Astrocyte (in vitro differentiated cells and primary cell): ENCODE data around the gene GTF3A. TPM values are rescaled to one million over a fixed set of nuclear protein-coding genes. Genes with fewer than 3 reads are reported as not detected.

Experiments
- DNase-seq: peaks from one replicate; pipeline ENCODE4 v3.0.0-alpha.2; 2010; ENCODE audit warnings: low read depth
- FAIRE-seq: peaks from 2 replicates; lab custom pipeline; 2011; peaks lifted over from hg19 to GRCh38; lab: Jason Lieb, UNC
- H2AFZ ChIP-seq: 2 replicates; pipeline ENCODE4 v1.6.0; 2012; ENCODE audit warnings: low read depth, low read length, inconsistent platforms
- H3K27ac ChIP-seq: 2 replicates; pipeline ENCODE4 v1.5.1; 2011; ENCODE audit warnings: low read depth, low read length, inconsistent platforms
- H3K27me3 ChIP-seq: 2 replicates; pipeline ENCODE4 v1.6.0; 2011; ENCODE audit warnings: low read length, inconsistent platforms; ENCODE audit not compliant: insufficient read depth
- H3K36me3 ChIP-seq: 2 replicates; pipeline ENCODE4 v1.5.1; 2011; ENCODE audit warnings: low read length, inconsistent platforms; ENCODE audit not compliant: insufficient read depth
- H3K4me1 ChIP-seq: 2 replicates; pipeline ENCODE4 v1.5.1; 2011; ENCODE audit warnings: low read length, inconsistent platforms; ENCODE audit not compliant: insufficient read depth
- H3K4me2 ChIP-seq: 2 replicates; pipeline ENCODE4 v1.6.0; 2012; ENCODE audit warnings: low read length, inconsistent platforms
- H3K4me3 ChIP-seq: 2 replicates; pipeline ENCODE4 v1.5.1; 2011; ENCODE audit warnings: low read depth, mild to moderate bottlenecking, low read length, inconsistent platforms; ENCODE audit not compliant: insufficient read depth
- H3K79me2 ChIP-seq: 2 replicates; pipeline ENCODE4 v1.6.0; 2012; ENCODE audit warnings: mild to moderate bottlenecking, low read length, inconsistent platforms; ENCODE audit not compliant: insufficient read depth
- H3K9ac ChIP-seq: 2 replicates; pipeline ENCODE4 v1.6.0; 2012; ENCODE audit warnings: mild to moderate bottlenecking, low read length, inconsistent platforms
- H3K9me3 ChIP-seq: 2 replicates; pipeline ENCODE4 v1.5.1; 2012; ENCODE audit warnings: low read depth, mild to moderate bottlenecking, low read length, inconsistent platforms; ENCODE audit not compliant: insufficient read depth
- H4K20me1 ChIP-seq: 2 replicates; pipeline ENCODE4 v1.6.0; 2012; ENCODE audit warnings: low read length, inconsistent platforms; ENCODE audit not compliant: insufficient read depth
- H3K27ac Mint-ChIP-seq: one replicate; pipeline ENCODE4 v1.8.0; 2021; ENCODE audit warnings: mild to moderate bottlenecking, mixed read lengths; ENCODE audit not compliant: unreplicated experiment
- H3K27me3 Mint-ChIP-seq: one replicate; pipeline ENCODE4 v1.8.0; 2021; ENCODE audit warnings: low read depth, mixed read lengths; ENCODE audit not compliant: unreplicated experiment
- H3K36me3 Mint-ChIP-seq: one replicate; pipeline ENCODE4 v1.8.0; 2021; ENCODE audit warnings: low read depth, mixed read lengths; ENCODE audit not compliant: unreplicated experiment
- H3K4me1 Mint-ChIP-seq: one replicate; pipeline ENCODE4 v1.8.0; 2021; ENCODE audit warnings: low read depth, mixed read lengths; ENCODE audit not compliant: unreplicated experiment
- H3K4me3 Mint-ChIP-seq: one replicate; pipeline ENCODE4 v1.8.0; 2021; ENCODE audit warnings: mild to moderate bottlenecking, moderate library complexity, mixed read lengths; ENCODE audit not compliant: unreplicated experiment
- H3K9me3 Mint-ChIP-seq: one replicate; pipeline ENCODE4 v1.8.0; 2021; ENCODE audit warnings: mild to moderate bottlenecking, mixed read lengths; ENCODE audit not compliant: unreplicated experiment
- CTCF ChIP-seq: IDR thresholded peaks from 2 replicates; pipeline ENCODE4 v1.5.1; 2011; ENCODE audit warnings: low read depth, mild to moderate bottlenecking, inconsistent platforms, low read length, moderate library complexity; ENCODE audit not compliant: insufficient read depth
- EZH2 ChIP-seq: IDR thresholded peaks from 2 replicates; pipeline ENCODE4 v1.6.1; 2012; ENCODE audit warnings: mild to moderate bottlenecking, low read length, inconsistent platforms; ENCODE audit not compliant: insufficient read depth
- total RNA-seq: library from RNA; stranded (reverse); gene quantifications from 2 replicates; pipeline ENCODE4 v1.2.1, GENCODE V29; 2021

GTF3A gene
- total RNA-seq, 1 donor from 2014 or later = 83.6 TPM

- no peaks in the 10 kb centered on the region for H4K20me1 ChIP-seq
- peaks cover 28% of the 10 kb centered on the region for H3K27me3 Mint-ChIP-seq
- H3K9me3 Mint-ChIP-seq = peaks cover 1% of the 10 kb centered on the region
- H3K36me3 ChIP-seq = no peaks in the 10 kb centered on the region
- DNase-seq = no peak
- no peak overlapping the region for H3K4me3 ChIP-seq
- H3K4me2 ChIP-seq = no peak overlapping the region
- TF ChIP-seq EZH2 = no peak
- TF ChIP-seq CTCF = no peak
- H3K4me1 Mint-ChIP-seq = peaks cover 5% of the 10 kb centered on the region
- H3K27ac Mint-ChIP-seq = no peak overlapping the region
- H3K4me1 ChIP-seq = no peaks in the 10 kb centered on the region
- no peaks in the 10 kb centered on the region for H3K36me3 Mint-ChIP-seq
- peaks cover 4% of the 10 kb centered on the region for H3K27me3 ChIP-seq
- H3K4me3 Mint-ChIP-seq = no peak overlapping the region
- no peaks in the 10 kb centered on the region for H3K9me3 ChIP-seq
- no peaks in the 10 kb centered on the region for H3K79me2 ChIP-seq
- no peak for FAIRE-seq
- H2AFZ ChIP-seq = no peak overlapping the region
- no peak overlapping the region for H3K9ac ChIP-seq
- H3K27ac ChIP-seq = no peak overlapping the region
Observed at GRCh38 chr13:27415116-27415515, 9.3 kb upstream of the GTF3A start.

GRCh38 chr13:27419328-27419727 is 5.1 kb upstream of the GTF3A start:
- Mint-ChIP-seq H3K36me3 (no peaks in the 10 kb centered on the region), H3K9me3 (peaks cover 3% of the 10 kb centered on the region), H3K4me3 (no peak overlapping the region), H3K27ac (no peak overlapping the region), H3K4me1 (peaks cover 7% of the 10 kb centered on the region), H3K27me3 (peaks cover 31% of the 10 kb centered on the region)
- H3K4me1 ChIP-seq = peaks cover 4% of the 10 kb centered on the region
- H2AFZ ChIP-seq = no peak overlapping the region
- no peaks in the 10 kb centered on the region for H3K36me3 ChIP-seq
- H3K27ac ChIP-seq = no peak overlapping the region
- H3K9me3 ChIP-seq = no peaks in the 10 kb centered on the region
- no peak overlapping the region for H3K4me2 ChIP-seq
- no peak for TF ChIP-seq EZH2
- no peak for TF ChIP-seq CTCF
- DNase-seq = no peak
- no peak for FAIRE-seq
- H4K20me1 ChIP-seq = no peaks in the 10 kb centered on the region
- peaks cover 8% of the 10 kb centered on the region for H3K27me3 ChIP-seq
- H3K4me3 ChIP-seq = no peak overlapping the region
- no peak overlapping the region for H3K9ac ChIP-seq
- H3K79me2 ChIP-seq = no peaks in the 10 kb centered on the region

DNA sequence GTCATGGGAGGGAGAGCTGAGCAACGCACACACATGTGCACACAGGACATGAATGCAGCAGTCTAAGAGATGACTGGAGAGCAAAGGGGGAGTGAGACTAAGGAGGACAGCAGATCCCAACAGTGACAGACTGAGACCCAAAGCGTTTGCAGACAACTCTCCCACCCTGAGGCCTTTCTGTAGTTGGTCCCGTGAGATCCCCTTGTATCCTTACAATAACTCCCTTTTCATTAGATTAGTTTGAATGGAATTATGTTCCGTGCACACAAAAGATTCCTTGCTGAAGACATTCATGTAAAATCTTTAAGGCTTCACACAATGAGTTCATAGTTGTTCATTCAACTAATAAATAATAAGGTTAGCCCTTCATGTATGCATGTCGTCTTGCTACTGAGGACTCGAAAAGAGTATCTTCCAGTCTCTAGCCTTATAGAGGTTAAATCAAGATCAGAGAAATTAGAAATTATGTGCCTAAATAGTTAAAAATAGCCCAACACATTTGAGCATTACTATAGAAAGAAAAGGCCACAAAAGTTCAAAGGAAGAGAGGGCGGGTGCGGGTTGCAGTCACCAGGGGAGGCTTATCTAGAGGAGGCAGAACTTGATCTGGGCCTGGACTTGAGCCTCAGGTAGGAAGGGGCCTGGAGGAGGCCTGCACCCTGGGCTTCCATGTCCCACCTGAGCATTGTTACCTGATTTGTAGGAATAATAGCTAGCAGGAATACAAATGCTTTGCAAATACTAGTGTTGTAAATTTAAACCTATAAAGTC is 3.1 kb upstream of the GTF3A start:
- no peak overlapping the region for H3K4me3 ChIP-seq
- no peak overlapping the region for H3K9ac ChIP-seq
- TF ChIP-seq CTCF (no peak), EZH2 (no peak)
- H3K79me2 ChIP-seq = peaks cover 15% of the 10 kb centered on the region
- H3K27me3 ChIP-seq = peaks cover 6% of the 10 kb centered on the region
- H3K9me3 ChIP-seq = no peaks in the 10 kb centered on the region
- peaks cover 16% of the 10 kb centered on the region for H3K27me3 Mint-ChIP-seq
- H3K4me1 ChIP-seq = peaks cover 22% of the 10 kb centered on the region
- no peak for DNase-seq
- no peak overlapping the region for H3K4me3 Mint-ChIP-seq
- H3K4me2 ChIP-seq = no peak overlapping the region
- H4K20me1 ChIP-seq = peaks cover 3% of the 10 kb centered on the region
- no peak overlapping the region for H3K27ac Mint-ChIP-seq
- no peaks in the 10 kb centered on the region for H3K36me3 ChIP-seq
- H3K9me3 Mint-ChIP-seq = peaks cover 3% of the 10 kb centered on the region
- no peak overlapping the region for H2AFZ ChIP-seq
- no peaks in the 10 kb centered on the region for H3K36me3 Mint-ChIP-seq
- FAIRE-seq = no peak
- H3K27ac ChIP-seq = no peak overlapping the region
- H3K4me1 Mint-ChIP-seq = peaks cover 19% of the 10 kb centered on the region
